COLO668 (cell line): ENCODE measurements around the gene CAPN3.

Experiments
- DNase-seq: peaks from one replicate; lab custom pipeline; 2025; ENCODE audit not compliant: unreplicated experiment; lab: John Stamatoyannopoulos, UW

CAPN3 gene

GRCh38 chr15:42449770-42450424 lies 90.6 kb downstream of the CAPN3 start:
- no peak for DNase-seq

GRCh38 chr15:42450425-42450790 lies 91.1 kb downstream of the CAPN3 start:
- DNase-seq, result no peak

- no peak for DNase-seq
These were observed 94.5 kb downstream of the CAPN3 start for GRCh38 chr15:42453826-42454225.

- no peak for DNase-seq
These were observed 97.2 kb downstream of the CAPN3 start for GRCh38 chr15:42456531-42456930.

- no peak for DNase-seq
These were observed 97.7 kb downstream of the CAPN3 start for GRCh38 chr15:42456971-42457370.

GRCh38 chr15:42457445-42458442 lies 98.4 kb downstream of the CAPN3 start:
- DNase-seq, result no peak

GRCh38 chr15:42461261-42461660 lies 102.0 kb downstream of the CAPN3 start:
- DNase-seq, result no peak
